Esophagus squamous epithelium (tissue), 5 donors: ENCODE data around the gene CHRNB4. TPM values are rescaled to one million over a fixed set of nuclear protein-coding genes. Genes with fewer than 3 reads are reported as not detected.

Experiments used
- DNase-seq: peaks from one replicate; lab custom pipeline; 2025; lab: John Stamatoyannopoulos, UW
- H3K27ac ChIP-seq, 4 donors: fragments of 200-600 bp; sonication (generic); one replicate each; pipeline ENCODE4 v1.5.1; 2016 to 2019; ENCODE audit warnings: mild to moderate bottlenecking in 1 of 4
- H3K27me3 ChIP-seq, 4 donors: fragments of 200-600 bp; sonication (generic); 1 replicate in 3 of 4; 2 replicates in 1 of 4; pipeline versions ENCODE4 v1.5.1 to v1.6.0; 2017 to 2021; ENCODE audit warnings: antibody characterized with exemption in 1 of 4
- H3K36me3 ChIP-seq, 3 donors: fragments of 200-600 bp; sonication (generic); one replicate each; pipeline ENCODE4 v1.5.1; 2016 to 2019
- H3K4me1 ChIP-seq, 3 donors: fragments of 200-600 bp; sonication (generic); one replicate each; pipeline ENCODE4 v1.5.1; 2017 to 2019
- H3K4me3 ChIP-seq, 4 donors: fragments of 200-600 bp; sonication (generic); 1 replicate in 3 of 4; 2 replicates in 1 of 4; pipeline ENCODE4 v1.5.1; 2016 to 2019; ENCODE audit warnings: mild to moderate bottlenecking in 2 of 4, moderate library complexity in 1 of 4
- H3K9me3 ChIP-seq, 3 donors: fragments of 200-600 bp; sonication (generic); one replicate each; pipeline ENCODE4 v1.5.1; 2016 to 2019
- POLR2A ChIP-seq, 4 donors: fragments of 450-650 bp; IDR thresholded peaks; one replicate each; pipeline ENCODE4 v1.6.1; 2017; ENCODE audit warnings: antibody characterized with exemption in 4 of 4, mild to moderate bottlenecking in 4 of 4, moderate library complexity in 3 of 4
- WGBS, 2 donors: methylation state at CpG; one replicate each; pipeline ENCODE4 v1.1.5; 2018; 5-methylcytosine and 5-hydroxymethylcytosine counted together
- intact Hi-C: fragments of 100-400 bp; cut with DNase I; formaldehyde crosslinking; loops from one replicate; pipeline ENCODE4 v1.15.0; 2022
- total RNA-seq, 4 donors: library from RNA; depleted of rRNA; stranded (reverse); fragments of >200 nt; gene quantifications; one replicate each; pipeline ENCODE4 v1.1.0, GENCODE V29; 2016
- TF ChIP-seq, protein P1 (sequence below), 6 experiments: fragments of 450-650 bp in 4 of 6; fragments of 200-600 bp in 2 of 6; sonication (generic) in 2 of 6; IDR thresholded peaks; one replicate each; pipeline ENCODE4 v1.5.1; 2016 to 2019; ENCODE audit warnings: antibody characterized with exemption in 6 of 6, mild to moderate bottlenecking in 4 of 6, moderate library complexity in 4 of 6
- donor health status: DM: yes; HTN: yes; CAD: no.

Gene CHRNB4
- total RNA-seq, 4 donors from 2014 or later = 0.09 to 0.72 (median 0.43) TPM

DNA sequence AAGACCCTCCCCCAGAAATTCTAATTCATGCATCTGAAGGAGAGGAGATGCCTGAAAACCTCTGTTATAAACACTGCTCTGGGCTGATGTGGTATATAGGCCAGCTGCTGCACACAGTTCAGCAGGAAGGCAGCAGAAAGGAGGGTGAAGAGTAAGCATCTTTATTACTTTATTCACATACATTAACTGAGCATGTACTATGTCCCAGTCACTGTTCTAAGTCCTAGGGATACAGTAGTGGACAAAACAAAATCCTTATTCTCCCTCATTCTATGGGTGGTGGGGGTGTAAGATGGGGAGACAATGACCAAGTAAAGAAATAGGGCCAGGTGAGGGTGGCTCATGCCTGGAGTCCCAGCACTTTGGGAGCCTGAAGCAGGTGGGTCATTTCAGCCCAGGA, 17.8 kb upstream of the CHRNB4 start:
- no peaks in the 10 kb centered on the region for H3K4me1 ChIP-seq

DNA sequence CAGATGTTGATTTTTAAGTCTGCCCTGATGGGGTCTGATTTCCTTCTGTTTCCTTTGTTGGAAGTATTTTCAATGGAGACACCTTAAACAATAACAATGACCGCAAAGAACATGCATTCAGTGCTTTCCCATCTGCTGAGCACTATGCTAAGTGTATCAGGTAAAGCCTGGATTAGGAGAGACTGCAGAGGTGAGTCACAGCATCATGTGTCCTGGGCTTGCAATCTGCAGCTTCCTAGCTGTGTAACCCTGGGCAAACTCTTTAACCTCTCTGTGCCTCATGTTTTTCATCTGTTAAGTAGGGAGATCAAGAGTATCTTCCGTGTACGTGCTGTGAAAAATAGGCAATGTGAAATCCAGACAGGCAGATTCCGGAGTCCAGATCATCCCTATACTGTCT, 13.3 kb upstream of the CHRNB4 start:
- TF ChIP-seq POLR2A (IDR thresholded peaks at IDR 0.05) = no peak
- TF ChIP-seq, protein P1, sequence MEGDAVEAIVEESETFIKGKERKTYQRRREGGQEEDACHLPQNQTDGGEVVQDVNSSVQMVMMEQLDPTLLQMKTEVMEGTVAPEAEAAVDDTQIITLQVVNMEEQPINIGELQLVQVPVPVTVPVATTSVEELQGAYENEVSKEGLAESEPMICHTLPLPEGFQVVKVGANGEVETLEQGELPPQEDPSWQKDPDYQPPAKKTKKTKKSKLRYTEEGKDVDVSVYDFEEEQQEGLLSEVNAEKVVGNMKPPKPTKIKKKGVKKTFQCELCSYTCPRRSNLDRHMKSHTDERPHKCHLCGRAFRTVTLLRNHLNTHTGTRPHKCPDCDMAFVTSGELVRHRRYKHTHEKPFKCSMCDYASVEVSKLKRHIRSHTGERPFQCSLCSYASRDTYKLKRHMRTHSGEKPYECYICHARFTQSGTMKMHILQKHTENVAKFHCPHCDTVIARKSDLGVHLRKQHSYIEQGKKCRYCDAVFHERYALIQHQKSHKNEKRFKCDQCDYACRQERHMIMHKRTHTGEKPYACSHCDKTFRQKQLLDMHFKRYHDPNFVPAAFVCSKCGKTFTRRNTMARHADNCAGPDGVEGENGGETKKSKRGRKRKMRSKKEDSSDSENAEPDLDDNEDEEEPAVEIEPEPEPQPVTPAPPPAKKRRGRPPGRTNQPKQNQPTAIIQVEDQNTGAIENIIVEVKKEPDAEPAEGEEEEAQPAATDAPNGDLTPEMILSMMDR (IDR thresholded peaks at IDR 0.05) = no peak
- Histone ChIP-seq H3K27ac (no peak overlapping the region), H3K4me1 (no peaks in the 10 kb centered on the region), H3K9me3 (no peaks in the 10 kb centered on the region), H3K4me3 (no peak overlapping the region), H3K36me3 (no peaks in the 10 kb centered on the region), H3K27me3 (no peaks in the 10 kb centered on the region)
- no peak for DNase-seq
- intact Hi-C loops = no loop called here
- 72 to 91% methylated on average over 4 of the region's 4 CpGs for WGBS, 2 donors

More for the DNA sequence above, 17.8 kb upstream of the CHRNB4 start:
- H3K4me3 ChIP-seq = no peak overlapping the region
- DNase-seq = no peak
- H3K27ac ChIP-seq = no peak overlapping the region
- intact Hi-C loops = no loop called here
- no peaks in the 10 kb centered on the region for H3K27me3 ChIP-seq
- no peaks in the 10 kb centered on the region for H3K36me3 ChIP-seq
- no peaks in the 10 kb centered on the region for H3K9me3 ChIP-seq
- no peak for TF ChIP-seq POLR2A (IDR thresholded peaks at IDR 0.05)
- TF ChIP-seq, protein P1 (IDR thresholded peaks at IDR 0.05) = no peak

DNA sequence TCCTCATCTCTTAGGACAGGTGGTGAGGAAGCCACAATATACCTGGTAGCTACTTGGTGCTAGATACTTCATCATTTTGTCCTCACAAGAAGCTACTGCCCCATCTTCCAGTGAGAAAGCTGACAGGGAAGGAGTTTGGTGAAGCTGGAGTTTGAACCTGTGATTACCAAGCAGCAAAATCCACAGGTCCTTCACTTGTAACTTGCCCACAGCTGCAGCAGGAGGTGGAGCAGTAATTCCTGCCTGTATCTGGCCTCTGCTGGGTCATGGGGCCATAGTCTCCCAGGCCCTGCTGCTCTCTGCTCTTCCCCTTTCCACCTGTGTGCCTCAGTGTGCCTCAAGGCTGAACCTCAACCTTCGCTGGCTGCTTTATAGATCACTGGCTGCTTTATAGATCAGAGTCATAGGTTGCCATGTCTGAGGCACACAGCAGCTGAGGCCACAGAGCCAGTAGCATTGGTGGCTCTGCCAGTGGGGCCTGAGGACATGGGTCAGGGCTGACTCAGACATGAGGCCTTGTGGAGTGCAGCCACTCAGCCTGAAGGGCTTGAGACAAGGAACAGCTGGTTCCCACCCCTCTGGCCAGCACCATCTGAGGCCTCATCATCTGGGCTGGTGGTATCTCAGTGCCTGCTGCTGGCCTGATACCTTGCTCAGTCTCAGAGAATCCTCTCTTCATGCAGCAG, 11.1 kb upstream of the CHRNB4 start:
- intact Hi-C loops = no loop called here
- WGBS, 2 donors = no CpG with 5 or more reads among the region's 1 CpG
- Histone ChIP-seq H3K4me3 (no peak overlapping the region), H3K9me3 (no peaks in the 10 kb centered on the region), H3K36me3 (no peaks in the 10 kb centered on the region), H3K27me3 (no peaks in the 10 kb centered on the region), H3K4me1 (no peaks in the 10 kb centered on the region), H3K27ac (no peak overlapping the region)
- TF ChIP-seq, protein P1 (IDR thresholded peaks at IDR 0.05) = no peak
- no peak for TF ChIP-seq POLR2A (IDR thresholded peaks at IDR 0.05)
- DNase-seq = no peak

DNA sequence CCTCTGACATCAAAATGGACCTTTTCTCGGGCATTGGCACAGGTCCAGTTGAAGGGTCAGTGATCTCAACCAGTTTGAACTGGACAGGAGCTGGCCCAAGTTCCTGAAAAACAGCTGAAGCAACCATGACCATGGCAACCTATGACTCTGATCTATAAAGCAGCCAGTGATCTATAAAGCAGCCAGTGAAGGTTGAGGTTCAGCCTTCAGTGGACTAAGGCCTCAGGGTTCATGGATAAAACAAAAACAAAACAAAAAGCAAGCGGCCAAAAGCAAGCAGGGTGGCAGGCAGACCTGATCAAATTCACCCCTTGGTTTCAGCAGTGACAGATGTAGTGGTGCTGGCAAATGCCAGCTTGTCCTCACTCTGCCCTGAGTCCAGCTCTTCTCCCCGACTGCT, 10.0 kb upstream of the CHRNB4 start:
- Histone ChIP-seq H3K27me3 (no peaks in the 10 kb centered on the region), H3K9me3 (no peaks in the 10 kb centered on the region), H3K4me3 (no peak overlapping the region), H3K36me3 (no peaks in the 10 kb centered on the region), H3K4me1 (no peaks in the 10 kb centered on the region), H3K27ac (no peak overlapping the region)
- no peak for DNase-seq
- TF ChIP-seq POLR2A (IDR thresholded peaks at IDR 0.05) = no peak
- TF ChIP-seq, protein P1 (IDR thresholded peaks at IDR 0.05) = no peak
- WGBS, 2 donors = 46 to 47% methylated on average over 3 of the region's 3 CpGs
- intact Hi-C loops = no loop called here

DNA sequence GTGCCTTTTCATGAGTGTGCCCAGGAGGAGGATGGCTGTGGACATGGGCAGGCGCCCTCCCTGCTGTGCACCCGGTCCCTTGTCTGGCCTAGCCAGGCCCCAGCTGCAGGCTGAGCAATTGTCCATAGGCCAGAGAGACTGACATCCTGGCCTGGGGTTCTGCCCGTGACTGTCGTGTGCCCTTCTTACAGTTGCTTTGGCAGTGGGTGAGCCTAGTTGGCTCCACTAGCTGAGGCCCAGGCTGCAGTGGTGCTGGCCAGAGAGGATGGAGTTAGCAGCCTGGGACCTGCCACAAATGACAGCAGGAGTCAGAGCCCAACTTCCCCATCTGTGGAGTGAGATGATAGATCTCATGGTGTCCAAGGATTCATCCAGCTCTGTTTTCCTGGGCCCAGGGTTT, 9.0 kb upstream of the CHRNB4 start:
- TF ChIP-seq, protein P1 (IDR thresholded peaks at IDR 0.05) = no peak
- no peak for TF ChIP-seq POLR2A (IDR thresholded peaks at IDR 0.05)
- intact Hi-C loops = no loop called here

More for the DNA sequence above, 9.0 kb upstream of the CHRNB4 start:
- no peak overlapping the region for H3K27ac ChIP-seq
- no peaks in the 10 kb centered on the region for H3K36me3 ChIP-seq
- DNase-seq = no peak
- no peaks in the 10 kb centered on the region for H3K9me3 ChIP-seq
- 91 to 92% methylated on average over 2 to 3 of the region's 4 CpGs for WGBS, 2 donors
- H3K27me3 ChIP-seq = no peaks in the 10 kb centered on the region
- H3K4me3 ChIP-seq = no peak overlapping the region
- H3K4me1 ChIP-seq = no peaks in the 10 kb centered on the region
